GM04503 (cell line): ENCODE results near the gene AGPAT4.
"Not testable (repeated sequence)": the region's sequence is repeated elsewhere in the genome, so short reads cannot be mapped to it uniquely, and the experiment has no call there.

ENCODE experiments used
- DNase-seq: peaks from one replicate; pipeline ENCODE4 v3.0.0-alpha.2; 2012; ENCODE audit warnings: low read depth

The AGPAT4 gene

GRCh38 chr6:161200610-161201370 is 73.1 kb downstream of the AGPAT4 start:
- no peak for DNase-seq

GRCh38 chr6:161199850-161200249 is 74.0 kb downstream of the AGPAT4 start:
- no peak for DNase-seq

GRCh38 chr6:161198783-161199460 is 74.9 kb downstream of the AGPAT4 start:
- no peak for DNase-seq

GRCh38 chr6:161198176-161198575 is 75.7 kb downstream of the AGPAT4 start:
- DNase-seq = no peak

- no peak for DNase-seq
These were observed 78.5 kb downstream of the AGPAT4 start for GRCh38 chr6:161195386-161195785.

GRCh38 chr6:161194374-161194773 is 79.5 kb downstream of the AGPAT4 start:
- DNase-seq = no peak

GRCh38 chr6:161192636-161193411 is 81.0 kb downstream of the AGPAT4 start:
- no peak for DNase-seq

- DNase-seq = no peak
These were observed 82.2 kb downstream of the AGPAT4 start for GRCh38 chr6:161191671-161192070.

- no peak for DNase-seq
These were observed 82.9 kb downstream of the AGPAT4 start for GRCh38 chr6:161191007-161191406.

GRCh38 chr6:161189891-161190290 is 84.0 kb downstream of the AGPAT4 start:
- DNase-seq = no peak

GRCh38 chr6:161188547-161189465 is 85.1 kb downstream of the AGPAT4 start:
- DNase-seq = no peak

GRCh38 chr6:161186173-161186769 is 87.6 kb downstream of the AGPAT4 start:
- peak; percentile 63 for DNase-seq

GRCh38 chr6:161181121-161181520 is 92.7 kb downstream of the AGPAT4 start:
- DNase-seq = no peak

GRCh38 chr6:161178155-161178554 is 95.7 kb downstream of the AGPAT4 start:
- DNase-seq = not testable (repeated sequence)

GRCh38 chr6:161176428-161176827 is 97.4 kb downstream of the AGPAT4 start:
- DNase-seq = not testable (repeated sequence)

GRCh38 chr6:161172769-161173168 is 101.1 kb downstream of the AGPAT4 start:
- DNase-seq = not testable (repeated sequence)

- DNase-seq = no peak
These were observed 102.7 kb downstream of the AGPAT4 start for GRCh38 chr6:161171207-161171606.

- DNase-seq = no peak
These were observed 104.2 kb downstream of the AGPAT4 start for GRCh38 chr6:161169696-161170095.

GRCh38 chr6:161169035-161169434 is 104.8 kb downstream of the AGPAT4 start:
- no peak for DNase-seq

GRCh38 chr6:161168281-161168891 is 105.5 kb downstream of the AGPAT4 start:
- DNase-seq = peak; percentile 80

GRCh38 chr6:161166677-161167076 is 107.2 kb downstream of the AGPAT4 start:
- no peak for DNase-seq
